SH-SY5Y (cell line): Measurements from ENCODE around the gene TRPC4.

Source experiments
- GATA2 ChIP-seq: IDR thresholded peaks from 2 replicates; pipeline ENCODE4 v1.6.1; 2011; ENCODE audit warnings: mild to moderate bottlenecking, low read depth, low read length
- GATA3 ChIP-seq: IDR thresholded peaks from 2 replicates; pipeline ENCODE4 v1.6.1; 2011; ENCODE audit warnings: low read depth, mild to moderate bottlenecking, low read length, moderate library complexity

DNA sequence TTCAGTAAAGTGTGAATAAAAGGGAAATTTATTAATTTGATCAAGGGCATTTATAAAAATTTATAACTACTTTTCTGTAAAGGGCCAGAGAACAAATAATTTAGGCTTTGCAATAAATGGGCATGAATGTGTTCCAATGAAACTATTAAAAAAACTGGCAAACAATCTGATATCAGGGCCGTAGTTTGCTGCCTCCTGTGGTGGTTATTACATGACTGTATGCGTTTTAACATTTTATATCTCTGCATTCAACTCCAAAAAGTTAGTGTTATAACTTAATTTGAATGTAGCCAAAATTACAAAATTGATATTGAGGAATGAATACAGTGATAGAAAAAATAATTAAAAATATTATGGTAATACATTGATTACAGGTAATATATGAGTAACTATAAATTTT lies 190.5 kb downstream of the TRPC4 start:
- TF ChIP-seq GATA2 (no peak), GATA3 (no peak)
